LNCAP (cell line): ENCODE results near the gene PIAS2.
A peak's percentile ranks its signal among the peaks of the same experiment; 100 is the strongest.

Experiments used
- TF ChIP-seq, protein P1 (sequence below): fragments of 450-650 bp; IDR thresholded peaks from 2 replicates; pipeline ENCODE4 v1.5.1; 2017; ENCODE audit warnings: mild to moderate bottlenecking

Gene PIAS2, protein sequence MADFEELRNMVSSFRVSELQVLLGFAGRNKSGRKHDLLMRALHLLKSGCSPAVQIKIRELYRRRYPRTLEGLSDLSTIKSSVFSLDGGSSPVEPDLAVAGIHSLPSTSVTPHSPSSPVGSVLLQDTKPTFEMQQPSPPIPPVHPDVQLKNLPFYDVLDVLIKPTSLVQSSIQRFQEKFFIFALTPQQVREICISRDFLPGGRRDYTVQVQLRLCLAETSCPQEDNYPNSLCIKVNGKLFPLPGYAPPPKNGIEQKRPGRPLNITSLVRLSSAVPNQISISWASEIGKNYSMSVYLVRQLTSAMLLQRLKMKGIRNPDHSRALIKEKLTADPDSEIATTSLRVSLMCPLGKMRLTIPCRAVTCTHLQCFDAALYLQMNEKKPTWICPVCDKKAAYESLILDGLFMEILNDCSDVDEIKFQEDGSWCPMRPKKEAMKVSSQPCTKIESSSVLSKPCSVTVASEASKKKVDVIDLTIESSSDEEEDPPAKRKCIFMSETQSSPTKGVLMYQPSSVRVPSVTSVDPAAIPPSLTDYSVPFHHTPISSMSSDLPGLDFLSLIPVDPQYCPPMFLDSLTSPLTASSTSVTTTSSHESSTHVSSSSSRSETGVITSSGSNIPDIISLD

DNA sequence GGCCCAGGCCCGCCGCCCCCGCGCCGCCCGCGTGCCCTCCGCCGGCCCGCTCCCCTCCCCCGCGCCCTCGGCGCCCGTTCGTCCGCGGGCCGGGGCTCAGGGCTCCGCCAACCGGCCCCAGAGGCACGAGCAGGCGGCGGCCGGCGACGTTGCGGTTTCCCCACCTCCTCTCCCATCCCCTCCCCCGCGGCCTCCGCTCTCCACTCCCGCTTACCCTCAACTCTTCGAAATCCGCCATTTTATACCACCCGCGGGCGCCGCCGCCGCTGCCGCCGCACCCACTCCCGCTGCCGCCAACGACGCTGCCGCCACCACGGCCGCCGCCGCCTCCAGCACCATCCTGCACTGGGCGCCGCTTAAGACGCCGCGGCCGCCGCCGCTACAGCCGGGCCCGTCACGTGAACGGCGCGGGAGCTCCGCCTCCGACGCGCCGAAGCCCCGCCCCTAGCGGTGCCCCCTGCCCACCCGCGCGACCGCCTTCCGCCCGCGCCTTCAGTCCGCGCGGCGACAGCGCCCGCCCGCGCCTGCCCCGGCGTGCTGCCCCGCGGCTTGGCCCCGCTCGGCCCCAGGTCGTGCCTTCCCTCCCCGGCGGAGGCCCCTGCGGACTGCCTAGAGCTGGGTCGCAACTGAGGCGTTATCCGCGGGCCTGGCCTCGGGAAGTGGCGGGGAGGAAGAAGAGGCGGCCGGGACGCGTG lies at the start of gene PIAS2, which contains the start of gene KATNAL2:
PIAS2 (minus strand) TSS at position 400 of the 695 bp plus-strand sequence; CDS start at position 238, 162 bp downstream.
KATNAL2 (plus strand) TSS at position 495 of the 695 bp plus-strand sequence. CDS start 29,271 bp downstream, outside the sequence.
- TF ChIP-seq, protein P1, sequence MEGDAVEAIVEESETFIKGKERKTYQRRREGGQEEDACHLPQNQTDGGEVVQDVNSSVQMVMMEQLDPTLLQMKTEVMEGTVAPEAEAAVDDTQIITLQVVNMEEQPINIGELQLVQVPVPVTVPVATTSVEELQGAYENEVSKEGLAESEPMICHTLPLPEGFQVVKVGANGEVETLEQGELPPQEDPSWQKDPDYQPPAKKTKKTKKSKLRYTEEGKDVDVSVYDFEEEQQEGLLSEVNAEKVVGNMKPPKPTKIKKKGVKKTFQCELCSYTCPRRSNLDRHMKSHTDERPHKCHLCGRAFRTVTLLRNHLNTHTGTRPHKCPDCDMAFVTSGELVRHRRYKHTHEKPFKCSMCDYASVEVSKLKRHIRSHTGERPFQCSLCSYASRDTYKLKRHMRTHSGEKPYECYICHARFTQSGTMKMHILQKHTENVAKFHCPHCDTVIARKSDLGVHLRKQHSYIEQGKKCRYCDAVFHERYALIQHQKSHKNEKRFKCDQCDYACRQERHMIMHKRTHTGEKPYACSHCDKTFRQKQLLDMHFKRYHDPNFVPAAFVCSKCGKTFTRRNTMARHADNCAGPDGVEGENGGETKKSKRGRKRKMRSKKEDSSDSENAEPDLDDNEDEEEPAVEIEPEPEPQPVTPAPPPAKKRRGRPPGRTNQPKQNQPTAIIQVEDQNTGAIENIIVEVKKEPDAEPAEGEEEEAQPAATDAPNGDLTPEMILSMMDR, result no peak

DNA sequence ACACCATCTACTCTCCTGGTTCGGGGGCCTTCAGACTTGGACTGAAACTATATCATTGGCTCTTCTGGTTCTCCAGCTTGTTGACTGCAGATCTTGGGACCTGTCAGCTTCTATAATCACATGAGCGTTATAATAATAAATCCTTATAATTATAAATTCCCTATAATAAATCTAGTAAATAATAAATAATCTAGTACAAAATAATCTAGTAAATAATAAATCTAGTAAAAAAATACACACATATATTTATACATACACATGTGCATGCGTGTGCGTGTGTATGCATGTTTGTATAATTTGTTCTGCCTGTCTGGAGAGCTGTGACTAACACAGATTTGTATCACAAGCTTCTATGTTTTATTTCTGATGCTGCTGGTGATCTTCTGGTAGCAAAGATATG lies 40.9 kb upstream of the PIAS2 start:
- TF ChIP-seq, protein P1, result no peak

DNA sequence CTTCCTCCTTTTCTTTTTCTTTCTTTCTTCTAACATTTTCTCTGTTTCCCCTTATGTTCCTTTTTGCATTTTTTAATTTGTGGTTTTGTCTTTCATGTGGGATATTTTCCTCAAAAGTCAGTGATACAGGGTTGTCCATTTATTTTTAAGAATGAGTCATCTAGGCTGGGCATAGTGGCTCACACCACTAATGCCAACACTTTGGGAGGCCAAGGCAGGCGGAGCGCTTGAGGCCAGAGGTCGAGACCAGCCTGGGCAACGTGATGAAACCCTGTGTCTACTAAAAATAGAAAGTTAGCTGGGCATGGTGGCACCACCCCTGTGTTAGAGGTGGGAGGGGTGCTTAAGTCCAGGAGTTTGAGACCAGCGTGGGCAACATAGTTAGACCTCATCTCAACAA lies 35.9 kb upstream of the PIAS2 start:
- TF ChIP-seq, protein P1, result no peak

DNA sequence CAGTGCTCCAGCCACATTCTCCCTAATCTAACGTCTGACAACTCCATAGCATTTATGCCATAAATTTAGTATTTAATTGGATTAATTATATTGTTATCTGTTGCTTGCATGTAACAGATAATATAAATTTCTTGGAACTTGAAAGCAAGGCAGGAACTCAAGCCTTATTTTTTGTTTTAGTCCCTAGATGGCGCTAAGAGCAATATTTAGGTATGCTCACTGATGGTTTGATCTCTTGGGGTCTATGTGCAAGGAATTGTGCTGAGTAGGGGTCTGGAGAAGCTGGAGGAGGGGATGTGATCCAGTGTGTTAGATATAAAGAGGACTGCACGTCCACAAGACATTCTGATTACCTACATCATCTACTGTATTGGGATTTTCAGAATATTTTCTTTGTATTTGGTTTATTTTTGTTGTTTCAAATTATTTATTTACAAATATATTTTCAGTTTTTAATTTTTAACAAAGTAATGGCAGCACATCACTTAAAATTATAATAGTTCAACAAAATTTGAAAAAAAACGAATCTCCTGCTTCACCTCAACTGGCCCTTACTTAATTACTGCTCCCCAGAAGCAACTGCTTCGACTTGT lies 32.9 kb upstream of the PIAS2 start:
- TF ChIP-seq, protein P1, result peak; percentile 66

DNA sequence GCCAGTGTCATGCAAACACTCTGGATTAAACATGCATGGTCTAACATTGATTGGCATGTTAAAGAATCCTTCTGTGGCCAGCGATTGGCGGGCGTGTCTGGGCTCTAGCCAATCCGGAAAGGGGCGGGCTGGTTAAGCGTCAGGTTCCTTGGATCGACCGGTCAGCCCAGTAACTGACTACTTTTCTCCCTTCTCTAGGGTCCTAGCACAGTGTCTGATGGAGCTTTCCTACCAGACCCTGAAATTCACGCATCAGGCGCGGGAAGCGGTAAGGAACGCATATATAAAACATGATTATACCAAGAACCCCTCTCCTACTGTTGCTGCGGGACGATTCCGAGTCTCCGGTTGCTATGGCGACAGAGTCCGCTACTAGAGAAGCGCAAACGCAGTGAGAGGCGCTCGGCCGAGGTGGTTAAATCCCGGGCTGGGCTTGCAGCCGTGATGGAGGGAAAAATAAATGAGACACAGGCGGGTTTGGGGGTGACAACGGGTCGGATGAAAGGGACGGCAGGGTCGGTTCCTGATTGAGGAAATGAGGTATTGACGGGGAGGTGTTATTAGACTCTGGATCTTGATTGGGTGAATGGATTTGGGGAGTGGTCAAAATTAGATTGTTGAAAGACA lies 29.5 kb upstream of the PIAS2 start:
- TF ChIP-seq, protein P1, result no peak

DNA sequence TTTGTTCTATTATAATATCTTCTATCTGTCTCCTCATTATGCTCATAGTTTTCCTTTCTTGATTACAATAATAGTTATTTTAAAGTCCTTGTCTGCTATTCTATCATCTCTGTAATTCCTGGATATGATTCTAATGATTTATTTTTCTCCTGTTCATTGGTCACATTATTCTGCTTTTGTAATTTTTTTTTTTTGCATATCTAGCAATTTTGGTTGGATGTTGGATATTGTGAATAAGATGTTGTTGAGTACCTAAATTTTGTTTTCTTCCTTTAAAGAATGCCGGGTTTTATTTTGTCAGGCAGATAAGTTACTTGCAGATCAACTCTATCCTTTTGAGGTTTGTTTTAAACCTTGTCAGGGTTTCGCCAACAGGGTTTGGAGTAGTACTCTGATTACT lies 25.3 kb upstream of the PIAS2 start:
- TF ChIP-seq, protein P1, result no peak
